Omental fat pad (tissue), 4 donors: ENCODE measurements around the gene MRPL53. TPM values are rescaled to one million over a fixed set of nuclear protein-coding genes. Genes with fewer than 3 reads are reported as not detected.

Experiments used
- ATAC-seq: fragments of 150-250 bp; one replicate; pipeline ENCODE4 v1.9.1; 2016; ENCODE audit warnings: mild to moderate bottlenecking, moderate library complexity; ENCODE audit not compliant: low FRiP score
- DNase-seq: peaks from one replicate; pipeline ENCODE4 v3.0.0-alpha.2; 2019; ENCODE audit warnings: low spot score
- CTCF ChIP-seq, 3 donors: fragments of 450-650 bp; IDR thresholded peaks; one replicate each; pipeline ENCODE4 v1.5.1; 2016 to 2017; ENCODE audit warnings: antibody characterized with exemption in 3 of 3, mild to moderate bottlenecking in 3 of 3, moderate library complexity in 2 of 3
- total RNA-seq, 4 donors: library from RNA; depleted of rRNA; stranded (reverse); fragments of >200 nt; gene quantifications; one replicate each; pipeline ENCODE4 v1.1.0, GENCODE V29; 2016

MRPL53 gene
- total RNA-seq, 4 donors from 2014 or later, result 33.3 to 44.6 (median 36.9) TPM

GRCh38 chr2:74458938-74459363, 13.5 kb downstream of the MRPL53 start:
- no peak for ATAC-seq
- DNase-seq, result no peak
- no peak for TF ChIP-seq CTCF (IDR thresholded peaks at IDR 0.05)

- ATAC-seq, result peak; percentile 98
- DNase-seq, result peak; percentile 99
- TF ChIP-seq CTCF (IDR thresholded peaks at IDR 0.05), result no peak
Measured at GRCh38 chr2:74458132-74458937, 14.1 kb downstream of the MRPL53 start, which contains the start of gene WBP1. TSS of gene WBP1 (plus strand) at chr2:74458438. CDS start at chr2:74458603, 165 bp downstream.

GRCh38 chr2:74457549-74458131, 14.8 kb downstream of the MRPL53 start:
- DNase-seq (no peak), ATAC-seq (peak; percentile 45)
- TF ChIP-seq CTCF (IDR thresholded peaks at IDR 0.05), result no peak

GRCh38 chr2:74457129-74457548, 15.3 kb downstream of the MRPL53 start:
- ATAC-seq, result no peak
- no peak for TF ChIP-seq CTCF (IDR thresholded peaks at IDR 0.05)
- DNase-seq, result no peak

GRCh38 chr2:74454654-74455511, 17.6 kb downstream of the MRPL53 start, which contains the start of gene INO80B:
TSS of gene INO80B (plus strand) at chr2:74455087. CDS start at chr2:74455117, 30 bp downstream.
- TF ChIP-seq CTCF (IDR thresholded peaks at IDR 0.05), result no peak
- ATAC-seq (peak; percentile 78), DNase-seq (peak; percentile 82)

- DNase-seq (no peak), ATAC-seq (no peak)
- no peak for TF ChIP-seq CTCF (IDR thresholded peaks at IDR 0.05)
Measured at GRCh38 chr2:74450570-74451190, 21.8 kb downstream of the MRPL53 start.
